H9 (cell line): Measurements from ENCODE around the gene MRPS16. TPM values are rescaled to one million over a fixed set of nuclear protein-coding genes. Genes with fewer than 3 reads are reported as not detected.

Experiments
- DNase-seq: peaks from one replicate; pipeline ENCODE4 v3.0.0-alpha.2; 2017
- H2AFZ ChIP-seq: one replicate; pipeline ENCODE4 v1.6.1; 2013; ENCODE audit warnings: mild to moderate bottlenecking, low read length, control low read depth, moderate library complexity
- H2AK5ac ChIP-seq: 2 replicates; pipeline ENCODE4 v1.6.1; 2013; ENCODE audit warnings: low read length, control low read depth, mixed read lengths; ENCODE audit not compliant: insufficient read length
- H2BK120ac ChIP-seq: one replicate; pipeline ENCODE4 v1.6.1; 2013; ENCODE audit warnings: low read depth, mild to moderate bottlenecking, low read length, control low read depth, inconsistent platforms; ENCODE audit not compliant: poor library complexity, severe bottlenecking
- H2BK12ac ChIP-seq: 2 replicates; pipeline ENCODE4 v1.6.1; 2013; ENCODE audit warnings: low read length, control low read depth, mixed read lengths, low read depth; ENCODE audit not compliant: insufficient read length
- H2BK15ac ChIP-seq: 2 replicates; pipeline ENCODE4 v1.6.1; 2013; ENCODE audit warnings: low read depth, low read length, control low read depth
- H2BK20ac ChIP-seq: one replicate; pipeline ENCODE4 v1.6.1; 2013; ENCODE audit warnings: low read depth, mild to moderate bottlenecking, low read length, control low read depth, inconsistent platforms; ENCODE audit not compliant: poor library complexity, severe bottlenecking
- H2BK5ac ChIP-seq: 2 replicates; pipeline ENCODE4 v1.6.1; 2013; ENCODE audit warnings: low read length, control low read depth, mixed read lengths; ENCODE audit not compliant: insufficient read length
- H3K14ac ChIP-seq: 2 replicates; pipeline ENCODE4 v1.6.1; 2013; ENCODE audit warnings: low read length, control low read depth; ENCODE audit not compliant: insufficient read depth
- H3K18ac ChIP-seq: 2 replicates; pipeline ENCODE4 v1.6.1; 2013; ENCODE audit warnings: low read depth, mild to moderate bottlenecking, mixed read lengths, low read length, control low read depth; ENCODE audit not compliant: insufficient read length
- H3K23ac ChIP-seq: 2 replicates; pipeline ENCODE4 v1.6.1; 2013; ENCODE audit warnings: low read length, control low read depth, mixed read lengths, low read depth; ENCODE audit not compliant: insufficient read length
- H3K23me2 ChIP-seq: 2 replicates; pipeline ENCODE4 v1.6.1; 2013; ENCODE audit warnings: low read depth, mild to moderate bottlenecking, mixed read lengths, low read length, control low read depth; ENCODE audit not compliant: insufficient read length, poor library complexity, severe bottlenecking
- H3K27ac ChIP-seq: 2 replicates; pipeline ENCODE4 v1.5.1; 2013; ENCODE audit warnings: low read length, control low read depth, mixed read lengths, low read depth; ENCODE audit not compliant: insufficient read length
- H3K27me3 ChIP-seq: 2 replicates; pipeline ENCODE4 v1.6.1; 2013; ENCODE audit warnings: low read length, control low read depth, inconsistent platforms; ENCODE audit not compliant: insufficient read depth
- H3K4ac ChIP-seq: 2 replicates; pipeline ENCODE4 v1.6.1; 2013; ENCODE audit warnings: low read depth, mild to moderate bottlenecking, control low read depth, inconsistent platforms, low read length, moderate library complexity
- H3K4me1 ChIP-seq: 2 replicates; pipeline ENCODE4 v1.6.1; 2013; ENCODE audit warnings: low read length, control low read depth, inconsistent platforms; ENCODE audit not compliant: insufficient read depth
- H3K4me2 ChIP-seq: 2 replicates; pipeline ENCODE4 v1.6.1; 2013; ENCODE audit warnings: low read length, control low read depth, mixed read lengths; ENCODE audit not compliant: insufficient read length, insufficient read depth
- H3K56ac ChIP-seq: 2 replicates; pipeline ENCODE4 v1.6.1; 2013; ENCODE audit warnings: low read depth, mild to moderate bottlenecking, mixed read lengths, low read length, control low read depth; ENCODE audit not compliant: insufficient read length
- H3K79me1 ChIP-seq: 2 replicates; pipeline ENCODE4 v1.6.1; 2013; ENCODE audit warnings: low read depth, mild to moderate bottlenecking, moderate library complexity, low read length, control low read depth, inconsistent platforms; ENCODE audit not compliant: insufficient read depth, poor library complexity, severe bottlenecking
- H3K79me2 ChIP-seq: 2 replicates; pipeline ENCODE4 v1.6.1; 2013; ENCODE audit warnings: low read length, control low read depth, inconsistent platforms; ENCODE audit not compliant: insufficient read depth
- H3K9ac ChIP-seq: 2 replicates; pipeline ENCODE4 v1.6.1; 2013; ENCODE audit warnings: low read length, control low read depth, mixed read lengths; ENCODE audit not compliant: insufficient read length; ENCODE audit errors: extremely low read depth
- H3K9me3 ChIP-seq: one replicate; pipeline ENCODE4 v1.6.1; 2013; ENCODE audit warnings: low read depth, low read length, inconsistent platforms; ENCODE audit not compliant: control insufficient read depth
- H3T11ph ChIP-seq: one replicate; pipeline ENCODE4 v1.6.1; 2013; ENCODE audit warnings: mild to moderate bottlenecking, low read length, control low read depth, inconsistent platforms
- H4K20me1 ChIP-seq: one replicate; pipeline ENCODE4 v1.6.1; 2013; ENCODE audit not compliant: control insufficient read depth, insufficient read length, insufficient read depth
- H4K5ac ChIP-seq: 2 replicates; pipeline ENCODE4 v1.6.1; 2013; ENCODE audit warnings: low read depth, mild to moderate bottlenecking, mixed read lengths, low read length, control low read depth; ENCODE audit not compliant: insufficient read length
- H4K8ac ChIP-seq: replicated peaks from 2 replicates; pipeline ENCODE4 v1.6.1; 2013; ENCODE audit warnings: low read length, control low read depth, mixed read lengths, low read depth; ENCODE audit not compliant: insufficient read length
- H4K91ac ChIP-seq: 2 replicates; pipeline ENCODE4 v1.6.1; 2013; ENCODE audit warnings: low read depth, mild to moderate bottlenecking, moderate library complexity, mixed read lengths, low read length, control low read depth; ENCODE audit not compliant: insufficient read length
- H3K27ac Mint-ChIP-seq, 3 experiments: 2 replicates in 2 of 3; 3 replicates in 1 of 3; pipeline ENCODE4 v1.8.0; 2020 to 2021; ENCODE audit warnings: mixed read lengths in 3 of 3, mild to moderate bottlenecking in 1 of 3, moderate library complexity in 1 of 3
- H3K27me3 Mint-ChIP-seq: 2 replicates; pipeline ENCODE4 v1.8.0; 2021; ENCODE audit warnings: low read depth, mild to moderate bottlenecking, moderate library complexity, mixed read lengths
- H3K36me3 Mint-ChIP-seq, 3 experiments: 2 replicates in 2 of 3; 3 replicates in 1 of 3; pipeline ENCODE4 v1.8.0; 2020 to 2021; ENCODE audit warnings: low read depth in 3 of 3, mixed read lengths in 3 of 3; ENCODE audit not compliant: insufficient read depth in 1 of 3
- H3K4me1 Mint-ChIP-seq, 2 experiments: 2 replicates each; pipeline ENCODE4 v1.8.0; 2020; ENCODE audit warnings: mixed read lengths in 2 of 2
- H3K4me3 Mint-ChIP-seq, 2 experiments: 2 replicates in 1 of 2; 3 replicates in 1 of 2; pipeline ENCODE4 v1.8.0; 2020 to 2021; ENCODE audit warnings: mild to moderate bottlenecking in 2 of 2, mixed read lengths in 2 of 2, moderate library complexity in 1 of 2
- H3K9me3 Mint-ChIP-seq, 2 experiments: 2 replicates in 1 of 2; 3 replicates in 1 of 2; pipeline ENCODE4 v1.8.0; 2020; ENCODE audit warnings: mild to moderate bottlenecking in 2 of 2, mixed read lengths in 2 of 2, moderate library complexity in 1 of 2
- WGBS: extraction: QIAGEN DNeasy Blood & Tissue Kit; methylation state at CpG from one replicate; pipeline ENCODE4 v1.1.7; 2013; ENCODE audit warnings: missing lambda C conversion rate, low lambda C conversion rate, mixed read lengths; ENCODE audit not compliant: insufficient read length; ENCODE audit errors: extremely low coverage; 5-methylcytosine and 5-hydroxymethylcytosine counted together
- total RNA-seq: library from RNA; stranded (reverse); gene quantifications from 2 replicates; pipeline ENCODE4 v1.2.1, GENCODE V29; 2021
- TF ChIP-seq, protein P1 (sequence below): fragments of 200-600 bp; sonication (generic); conservative IDR thresholded peaks from 3 replicates; pipeline ENCODE4 v1.8.0; 2021; ENCODE audit warnings: antibody characterized with exemption, mild to moderate bottlenecking

Gene MRPS16
- total RNA-seq, 1 experiment from 2014 or later, result 122 TPM

DNA sequence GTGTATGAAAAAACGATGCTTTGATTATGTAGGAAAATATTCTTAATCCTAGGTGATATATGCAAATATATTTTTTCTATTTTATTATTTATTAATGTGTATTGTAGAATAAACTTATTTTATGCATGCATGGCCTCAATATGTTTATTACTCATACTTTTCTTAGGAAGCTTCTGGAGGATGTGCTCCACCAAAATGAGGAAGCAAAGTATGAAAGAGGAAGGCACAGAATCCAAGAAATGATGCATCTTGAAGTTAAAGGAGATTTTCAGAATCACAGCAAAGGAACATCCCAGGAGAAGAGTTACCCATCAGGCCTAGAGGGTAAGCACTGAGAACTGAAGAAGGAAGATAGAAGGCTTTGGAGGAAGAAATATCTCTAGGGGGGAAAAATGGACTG, 35.0 kb upstream of the MRPS16 start:
- Histone ChIP-seq H2BK20ac (no peak overlapping the region), H3K9me3 (no peaks in the 10 kb centered on the region), H3K9ac (no peak overlapping the region), H4K20me1 (no peaks in the 10 kb centered on the region), H3K56ac (no peak overlapping the region), H4K91ac (no peak overlapping the region), H3K79me1 (no peaks in the 10 kb centered on the region), H2AK5ac (no peak overlapping the region), H3K18ac (no peak overlapping the region), H3K27me3 (no peaks in the 10 kb centered on the region), H4K5ac (no peak overlapping the region), H4K8ac (no peak overlapping the region), H3T11ph (no peak overlapping the region), H3K27ac (no peak overlapping the region), H2BK5ac (no peak overlapping the region), H3K4ac (no peak overlapping the region), H2BK120ac (no peak overlapping the region), H2BK12ac (no peak overlapping the region), H3K79me2 (no peaks in the 10 kb centered on the region), H2AFZ (no peak overlapping the region), H3K14ac (no peak overlapping the region), H3K23ac (no peak overlapping the region), H3K4me1 (no peaks in the 10 kb centered on the region), H2BK15ac (no peak overlapping the region), H3K4me2 (no peak overlapping the region), H3K23me2 (no peaks in the 10 kb centered on the region)
- TF ChIP-seq, protein P1, sequence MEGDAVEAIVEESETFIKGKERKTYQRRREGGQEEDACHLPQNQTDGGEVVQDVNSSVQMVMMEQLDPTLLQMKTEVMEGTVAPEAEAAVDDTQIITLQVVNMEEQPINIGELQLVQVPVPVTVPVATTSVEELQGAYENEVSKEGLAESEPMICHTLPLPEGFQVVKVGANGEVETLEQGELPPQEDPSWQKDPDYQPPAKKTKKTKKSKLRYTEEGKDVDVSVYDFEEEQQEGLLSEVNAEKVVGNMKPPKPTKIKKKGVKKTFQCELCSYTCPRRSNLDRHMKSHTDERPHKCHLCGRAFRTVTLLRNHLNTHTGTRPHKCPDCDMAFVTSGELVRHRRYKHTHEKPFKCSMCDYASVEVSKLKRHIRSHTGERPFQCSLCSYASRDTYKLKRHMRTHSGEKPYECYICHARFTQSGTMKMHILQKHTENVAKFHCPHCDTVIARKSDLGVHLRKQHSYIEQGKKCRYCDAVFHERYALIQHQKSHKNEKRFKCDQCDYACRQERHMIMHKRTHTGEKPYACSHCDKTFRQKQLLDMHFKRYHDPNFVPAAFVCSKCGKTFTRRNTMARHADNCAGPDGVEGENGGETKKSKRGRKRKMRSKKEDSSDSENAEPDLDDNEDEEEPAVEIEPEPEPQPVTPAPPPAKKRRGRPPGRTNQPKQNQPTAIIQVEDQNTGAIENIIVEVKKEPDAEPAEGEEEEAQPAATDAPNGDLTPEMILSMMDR, result no peak
- Mint-ChIP-seq H3K9me3 (peaks cover 16 to 18% of the 10 kb centered on the region in 2 experiments), H3K27me3 (peaks cover 3% of the 10 kb centered on the region), H3K27ac (no peak overlapping the region; a peak in 1 of 7 replicates), H3K4me3 (no peak overlapping the region), H3K36me3 (no peaks in the 10 kb centered on the region; a peak in 3 of 7 replicates), H3K4me1 (no peaks in the 10 kb centered on the region)
- no peak for DNase-seq
- no CpG with 5 or more reads among the region's 1 CpG for WGBS
